NCI-H1092 treated with DMSO at 0.1 percent for 48 hours (cell line): Measurements from ENCODE around the gene OR51A4.
"Not testable (repeated sequence)": the region's sequence is repeated elsewhere in the genome, so short reads cannot be mapped to it uniquely, and the experiment has no call there.

Source experiments
- DNase-seq: peaks from one replicate; lab custom pipeline; 2025; lab: John Stamatoyannopoulos, UW

OR51A4 gene, protein sequence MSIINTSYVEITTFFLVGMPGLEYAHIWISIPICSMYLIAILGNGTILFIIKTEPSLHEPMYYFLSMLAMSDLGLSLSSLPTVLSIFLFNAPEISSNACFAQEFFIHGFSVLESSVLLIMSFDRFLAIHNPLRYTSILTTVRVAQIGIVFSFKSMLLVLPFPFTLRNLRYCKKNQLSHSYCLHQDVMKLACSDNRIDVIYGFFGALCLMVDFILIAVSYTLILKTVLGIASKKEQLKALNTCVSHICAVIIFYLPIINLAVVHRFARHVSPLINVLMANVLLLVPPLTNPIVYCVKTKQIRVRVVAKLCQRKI

DNA sequence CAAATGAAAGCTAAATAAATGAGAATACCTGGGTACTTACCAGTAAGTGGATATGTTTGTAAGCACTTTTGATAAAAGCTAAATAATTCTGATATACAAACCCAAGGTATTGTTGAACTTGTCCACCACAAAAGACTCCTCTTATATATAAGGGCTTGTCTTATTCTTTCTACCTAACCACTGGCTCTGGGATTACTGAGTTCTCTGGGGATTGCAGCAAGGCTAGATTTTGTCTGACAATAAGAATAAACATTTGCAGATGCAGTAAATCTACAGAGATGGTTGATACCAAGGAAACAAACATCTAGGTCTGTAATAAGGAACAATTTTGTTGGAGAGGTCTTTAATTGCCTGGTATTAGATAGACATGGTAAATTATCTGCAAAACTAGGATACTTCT is at the start of gene OR51A4:
OR51A4 (minus strand) TSS at position 101 of the 400 bp plus-strand sequence. CDS start 505 bp downstream, outside the sequence.
- no peak for DNase-seq

DNA sequence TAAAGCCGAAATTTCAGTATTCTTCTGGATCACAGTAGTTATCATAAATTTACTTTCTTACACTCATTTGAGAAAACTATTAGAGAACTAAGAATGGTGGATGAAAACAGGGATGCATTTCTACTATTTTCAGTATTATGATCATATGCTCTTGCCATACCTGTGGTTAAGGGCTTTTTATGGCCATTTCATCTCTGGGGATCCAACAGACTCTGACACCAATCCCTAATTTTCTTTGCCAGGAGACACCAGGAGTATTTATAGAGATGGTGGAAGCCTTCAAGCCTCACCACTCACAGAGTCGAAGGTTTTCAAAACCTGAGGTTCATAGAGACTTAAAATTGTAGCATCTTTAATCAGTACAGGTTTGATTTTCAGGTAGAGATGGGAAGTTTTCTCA is 47.1 kb upstream of the OR51A4 start, which contains the start of gene OR51L1:
OR51L1 (plus strand) TSS at position 301 of the 400 bp plus-strand sequence. CDS start 4,132 bp downstream, outside the sequence.
- DNase-seq: no peak

DNA sequence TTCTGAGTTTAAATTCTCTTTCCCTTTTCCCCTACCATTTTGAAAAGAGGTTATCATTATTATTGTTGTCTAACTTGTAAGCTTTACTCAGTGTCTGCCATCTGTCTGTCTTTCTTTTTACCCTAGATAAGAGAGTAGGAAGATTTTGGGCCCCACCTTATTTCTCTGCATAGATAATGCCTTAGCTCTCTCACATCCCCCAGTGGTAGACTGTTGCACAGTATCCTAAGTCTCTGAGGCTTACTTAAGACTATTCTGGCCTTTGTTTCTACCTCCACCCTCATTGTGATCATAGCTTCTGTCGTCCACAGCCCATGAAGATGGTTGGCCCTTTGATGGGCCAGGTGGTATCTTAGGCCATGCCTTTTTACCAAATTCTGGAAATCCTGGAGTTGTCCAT is 43.7 kb upstream of the OR51A4 start:
- no peak for DNase-seq

DNA sequence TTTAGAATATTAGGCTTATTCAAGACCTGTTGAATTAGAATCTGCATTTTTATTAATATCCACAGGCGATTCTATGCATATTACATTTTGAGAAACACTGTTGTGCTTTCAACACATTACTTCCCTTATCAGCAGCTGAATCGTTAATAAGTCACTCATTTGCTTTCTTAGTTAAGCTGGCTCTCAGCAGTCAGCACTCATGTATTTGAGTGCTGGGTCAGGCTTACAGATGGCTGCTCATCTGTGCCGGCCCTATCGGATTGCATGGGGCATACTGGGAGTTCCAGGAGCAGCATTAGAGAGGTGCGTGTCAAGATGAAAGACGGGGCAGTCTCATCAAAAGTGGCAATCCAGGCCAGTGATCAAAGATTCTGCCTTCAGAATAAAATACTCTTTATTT is 36.4 kb upstream of the OR51A4 start:
- DNase-seq: no peak

DNA sequence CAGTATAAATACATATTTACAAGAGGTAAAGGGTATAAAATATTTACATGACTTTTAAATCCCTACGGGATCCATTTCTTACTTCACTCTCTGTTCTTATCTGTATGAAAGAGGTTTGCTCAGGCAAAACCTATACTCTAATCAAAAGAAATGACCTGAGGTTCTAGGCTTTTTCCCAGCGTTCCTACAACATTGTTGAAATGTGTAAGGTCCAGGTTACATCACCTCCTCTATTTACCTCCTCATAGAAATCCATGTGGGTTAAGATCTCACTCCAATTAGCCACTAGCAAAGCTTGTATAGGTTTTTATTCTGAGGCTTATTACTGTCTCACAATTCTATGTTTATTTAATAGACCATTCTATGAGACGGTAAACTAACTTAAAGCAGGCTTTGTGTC is 35.3 kb upstream of the OR51A4 start:
- DNase-seq: no peak

DNA sequence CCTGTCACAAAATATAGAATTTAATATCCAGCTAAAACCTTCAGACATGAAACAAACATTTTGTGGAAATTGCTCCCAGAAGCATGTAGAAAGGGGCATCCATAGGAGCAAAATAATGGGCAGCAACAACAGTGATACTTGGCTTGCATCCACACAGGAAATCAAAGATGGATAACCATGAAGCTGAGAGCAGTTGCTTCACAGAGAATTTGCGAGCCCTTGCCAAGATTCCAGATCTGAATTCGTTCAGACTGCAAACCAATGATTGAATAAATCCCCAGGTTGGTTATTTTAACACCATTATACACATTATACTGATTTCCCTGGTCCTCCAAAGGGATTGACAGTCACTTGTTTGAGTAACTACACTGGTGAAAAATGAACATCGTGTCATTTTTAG is 31.6 kb upstream of the OR51A4 start:
- peak; percentile 31 for DNase-seq

DNA sequence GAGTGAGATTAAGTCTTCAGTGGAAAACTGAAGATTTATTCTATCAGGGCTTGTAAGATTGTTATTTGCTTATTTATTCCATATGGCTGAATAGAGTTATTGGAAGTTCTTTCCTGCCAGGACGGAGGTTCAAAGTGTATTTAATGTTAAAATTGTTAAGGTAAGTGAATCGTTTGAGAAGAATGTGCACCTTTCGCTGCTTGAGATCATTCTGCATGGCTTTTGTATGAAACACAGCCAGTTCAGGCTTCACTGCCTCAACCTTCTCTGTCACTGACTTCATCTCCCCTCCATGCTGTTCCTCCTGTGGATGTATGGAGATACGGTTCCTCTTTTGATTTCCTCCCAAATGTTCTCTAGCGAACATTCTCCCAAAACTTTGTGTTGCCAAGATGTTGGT is 28.0 kb upstream of the OR51A4 start:
- DNase-seq: no peak

DNA sequence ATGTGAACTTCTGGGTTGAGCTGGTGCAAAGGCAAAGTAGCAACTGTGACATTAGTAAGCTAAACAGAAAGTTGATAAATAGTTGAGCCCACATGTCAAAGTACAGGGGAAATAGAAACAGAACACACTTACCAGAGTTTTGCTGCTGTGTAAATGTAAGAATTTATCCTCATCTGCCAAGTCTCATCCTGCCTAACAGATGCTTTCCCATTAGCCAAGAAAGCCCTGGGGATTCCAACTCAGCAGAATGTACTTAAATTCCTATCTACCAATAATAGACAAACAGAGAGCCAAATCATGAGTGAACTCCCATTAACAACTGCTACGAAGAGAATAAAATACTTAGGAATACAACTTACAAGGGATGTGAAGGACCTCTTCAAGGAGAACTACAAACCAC is 15.4 kb upstream of the OR51A4 start:
- DNase-seq: no peak

DNA sequence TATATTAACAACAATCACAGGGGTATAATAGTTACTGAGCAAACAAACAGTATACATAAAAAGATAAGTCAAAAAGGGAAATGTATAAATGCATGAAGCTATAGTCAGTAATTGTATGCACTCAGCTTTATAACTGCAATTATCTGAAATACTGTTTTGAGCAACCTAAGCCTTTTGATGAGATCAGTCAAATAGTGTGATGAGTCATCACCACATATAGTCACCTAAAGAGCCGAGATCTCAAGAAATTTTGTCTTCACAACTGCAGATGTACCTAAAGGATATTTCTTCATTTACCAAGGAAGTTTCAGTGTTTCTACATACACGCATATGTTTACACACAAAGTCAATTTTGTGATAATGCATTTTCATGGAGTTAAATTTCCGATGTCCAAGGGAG is 13.5 kb upstream of the OR51A4 start:
- DNase-seq: no peak

DNA sequence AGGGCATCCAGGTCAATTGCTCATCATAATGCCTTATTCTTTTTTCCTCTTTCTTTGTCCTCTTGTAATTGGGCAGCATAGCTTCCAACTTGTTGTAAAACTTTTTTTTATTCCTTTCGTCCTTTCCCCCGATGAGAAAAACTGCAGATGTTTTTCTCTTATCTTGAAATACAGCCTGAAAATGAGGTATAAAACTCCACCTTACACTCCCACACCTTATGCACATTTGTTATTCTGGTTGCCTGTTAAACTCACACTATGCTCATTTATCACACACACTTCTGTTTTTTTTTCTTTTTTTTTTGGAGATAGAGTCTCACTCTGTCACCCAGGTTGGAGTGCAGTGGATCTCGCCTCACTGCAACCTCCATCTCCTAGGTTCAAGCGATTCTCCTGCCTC is 10.0 kb upstream of the OR51A4 start:
- no peak for DNase-seq

DNA sequence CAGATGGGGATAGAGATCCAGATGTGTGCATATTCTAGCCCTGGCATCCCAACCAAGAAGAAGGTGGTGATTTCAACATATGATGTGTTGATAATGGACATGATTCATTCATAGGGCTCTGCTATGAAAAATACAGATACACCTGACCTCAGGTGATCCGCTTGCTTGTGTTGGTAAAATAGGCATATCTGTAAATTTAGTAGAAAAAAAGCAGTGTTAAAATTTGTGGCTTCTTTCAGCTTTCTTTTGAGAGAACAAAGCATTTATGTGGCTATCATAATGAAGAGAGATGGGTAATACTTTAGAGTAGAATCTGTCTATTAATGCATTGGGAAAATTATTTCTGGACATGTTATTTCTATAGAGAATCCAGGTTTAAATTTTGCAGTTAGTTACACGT is 8.2 kb upstream of the OR51A4 start, which contains the start of gene OR51A2:
OR51A2 (minus strand) TSS at position 101 of the 400 bp plus-strand sequence; CDS start at position 101, 0 bp downstream.
- not testable (repeated sequence) for DNase-seq

DNA sequence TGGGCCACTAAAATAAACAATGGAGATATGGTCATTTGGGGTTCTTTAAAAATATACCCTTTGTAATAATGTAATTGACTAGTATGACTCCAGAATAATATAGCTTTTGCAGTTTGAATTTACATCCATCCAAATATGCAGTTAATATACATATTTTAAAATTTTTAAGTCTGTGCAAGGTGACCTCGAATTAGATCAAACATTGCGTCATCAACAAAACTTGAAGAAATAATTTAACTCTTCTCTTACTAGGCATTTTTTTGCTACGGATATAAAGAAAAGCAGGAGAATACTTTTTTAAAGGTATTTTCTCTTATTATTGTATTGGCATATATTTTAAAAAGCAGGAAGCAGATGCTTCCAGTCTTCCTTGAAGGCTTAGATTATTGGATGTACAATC is 10.7 kb downstream of the OR51A4 start:
- no peak for DNase-seq

DNA sequence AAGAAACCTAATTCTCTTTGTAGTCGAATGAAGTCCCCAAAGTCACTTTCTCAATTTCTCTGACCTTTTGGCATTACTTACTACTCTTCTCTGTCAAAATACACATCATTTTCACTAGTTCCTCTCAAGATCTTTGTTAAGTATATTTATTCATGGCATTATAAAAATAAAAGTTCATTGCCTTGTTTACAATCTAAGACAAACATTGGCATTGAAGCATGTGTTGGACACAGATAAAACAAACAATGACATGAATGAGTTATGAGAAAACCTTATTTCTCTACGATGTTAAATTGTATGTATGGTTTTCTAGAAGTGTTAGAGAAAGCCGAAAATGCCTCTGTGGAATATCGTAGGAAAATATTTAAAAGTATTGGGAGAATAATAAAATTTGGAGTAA is 14.7 kb downstream of the OR51A4 start:
- no peak for DNase-seq

DNA sequence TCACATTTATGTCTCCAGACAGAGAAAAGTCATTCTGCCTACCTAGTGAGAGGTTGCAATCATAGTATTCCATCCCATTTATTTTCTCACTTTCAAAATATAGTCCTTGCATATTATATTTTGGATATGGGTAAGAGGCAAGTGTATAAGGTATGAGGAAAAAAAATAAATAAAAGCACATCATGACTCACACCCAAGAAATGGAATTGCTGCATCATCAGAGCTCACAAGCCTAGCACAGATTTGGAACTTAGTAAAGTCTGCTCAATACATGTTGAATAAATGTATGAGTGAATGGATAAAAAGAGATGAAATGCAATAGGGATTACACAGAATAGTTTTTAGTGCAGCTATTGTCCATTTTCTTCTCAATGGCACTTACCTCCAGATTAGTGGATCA is 20.8 kb downstream of the OR51A4 start:
- DNase-seq: no peak

DNA sequence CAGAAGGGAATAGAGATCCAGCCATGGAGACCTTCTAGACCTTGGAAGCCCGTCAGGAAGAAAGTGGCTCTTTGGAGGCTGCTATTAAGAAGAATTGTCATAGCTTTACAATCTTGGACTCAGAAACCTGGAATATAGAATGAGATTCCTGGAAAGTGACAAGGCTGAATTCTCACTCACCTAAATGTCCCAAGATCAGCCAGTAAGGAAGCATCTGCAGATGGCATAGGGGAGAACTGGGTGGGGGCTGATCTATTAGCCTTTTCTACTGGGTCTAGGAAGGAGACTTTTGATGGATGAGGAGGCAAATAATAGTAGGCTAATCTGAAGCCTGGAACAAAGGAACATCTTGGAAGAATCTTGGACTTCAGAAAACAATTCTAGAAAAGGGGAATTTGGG is 23.2 kb downstream of the OR51A4 start, which contains the start of gene OR51G1:
OR51G1 (minus strand) TSS at position 101 of the 400 bp plus-strand sequence; CDS start at position 101, 0 bp downstream.
- no peak for DNase-seq

DNA sequence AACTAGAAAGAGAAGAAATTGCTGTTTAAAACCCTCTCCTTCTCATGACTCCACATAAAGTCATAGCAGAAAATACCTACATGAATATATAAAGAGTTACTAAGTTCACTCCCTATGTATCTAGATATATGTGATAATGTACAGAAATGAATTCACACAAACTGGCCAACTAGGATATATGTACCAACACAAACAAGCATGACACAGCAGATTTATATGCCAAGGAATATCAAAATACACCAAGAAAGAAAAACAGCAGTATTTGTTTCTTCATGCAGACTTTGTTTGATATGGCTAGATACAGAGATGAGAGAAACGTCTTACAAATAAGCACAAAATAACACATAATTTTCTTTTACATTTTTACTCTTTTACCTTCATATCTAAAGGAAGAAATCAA is 25.1 kb downstream of the OR51A4 start:
- no peak for DNase-seq

DNA sequence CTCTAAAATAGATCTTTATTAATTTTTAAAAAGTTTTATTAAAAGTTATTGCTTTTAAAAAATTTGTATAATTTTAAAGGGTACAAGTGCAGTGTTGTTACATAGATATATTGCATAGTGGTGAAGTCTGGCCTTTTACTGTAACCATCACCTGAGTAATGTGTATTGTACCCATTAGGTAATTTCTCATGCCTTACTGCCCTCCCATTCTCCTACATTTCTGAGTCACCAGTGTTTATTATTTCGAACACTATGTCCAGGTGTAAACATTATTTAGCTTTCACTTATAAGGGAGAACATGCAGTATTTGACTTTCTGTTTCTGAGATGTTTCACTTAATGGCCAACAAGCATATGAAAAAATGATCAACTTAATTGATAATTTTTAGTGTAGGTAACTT is 25.6 kb downstream of the OR51A4 start:
- DNase-seq: no peak

DNA sequence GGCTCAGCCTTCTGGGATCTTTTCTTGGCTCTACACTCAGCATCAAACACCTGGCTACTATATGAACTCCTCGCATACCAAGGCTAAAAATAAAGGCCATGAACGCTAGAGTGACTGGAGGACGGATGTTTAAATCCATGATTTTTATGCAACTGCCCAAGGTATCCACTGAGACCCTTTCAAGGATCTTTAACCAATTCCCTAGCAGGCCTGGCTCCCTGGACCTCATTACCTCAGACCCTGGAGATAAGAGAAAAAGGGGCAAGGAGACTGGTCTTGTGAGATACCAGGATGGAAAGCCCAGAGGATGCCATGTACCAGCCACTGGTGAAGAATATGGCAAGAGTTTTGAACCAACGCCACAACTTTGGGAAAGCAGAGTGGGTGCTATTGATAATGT is 28.2 kb downstream of the OR51A4 start, which contains the start of gene OR51G2:
OR51G2 (minus strand) TSS at position 101 of the 400 bp plus-strand sequence. CDS start 3,687 bp downstream, outside the sequence.
- DNase-seq: no peak

DNA sequence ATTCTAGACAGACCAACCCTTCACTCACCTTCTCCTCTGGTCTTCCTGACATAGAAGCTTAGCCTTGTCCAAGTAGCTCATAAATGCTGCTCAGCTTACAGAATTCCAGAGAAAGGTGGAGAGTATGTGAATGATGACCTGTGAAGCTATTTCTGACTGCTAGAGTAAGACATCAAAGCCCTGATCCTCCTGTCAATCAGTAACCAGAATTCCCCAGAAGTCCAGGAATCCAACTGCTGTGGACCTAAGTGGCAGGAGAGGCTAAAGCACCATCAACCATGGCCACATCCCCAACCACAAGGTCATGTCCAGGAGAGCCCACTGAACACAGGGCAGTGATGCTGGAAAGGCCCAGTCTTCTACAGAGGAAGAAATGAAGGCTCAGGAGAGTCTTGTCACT is 30.8 kb downstream of the OR51A4 start:
- DNase-seq: no peak

DNA sequence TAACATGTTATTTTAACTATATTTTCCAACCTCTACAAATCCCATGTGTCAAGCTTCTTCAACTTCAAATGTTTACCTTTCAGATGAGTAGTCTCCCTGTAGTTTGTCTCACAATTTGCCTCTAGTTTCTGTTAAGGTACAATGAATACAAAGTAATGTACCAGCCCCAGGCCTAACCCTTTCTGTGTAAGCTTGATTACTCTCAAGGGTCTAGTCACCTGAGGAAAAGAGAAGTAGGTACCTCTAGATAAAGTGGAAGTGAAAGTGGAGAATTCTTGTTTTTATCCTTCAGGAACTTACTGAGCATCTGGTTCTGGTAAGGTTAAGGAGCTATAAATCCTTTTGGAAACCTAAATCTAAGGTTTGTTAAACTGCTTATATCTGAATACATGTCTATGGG is 43.9 kb downstream of the OR51A4 start, which contains the start of gene OR51A7:
OR51A7 (plus strand) TSS at position 300 of the 400 bp plus-strand sequence. CDS start 3,587 bp downstream, outside the sequence.
- no peak for DNase-seq
